Adrenal gland (tissue), 5 donors: Measurements from ENCODE around the gene EYS.

ENCODE experiments used
- CTCF ChIP-seq, 6 experiments: fragments of 450-650 bp in 4 of 6; fragments of 200-600 bp in 2 of 6; sonication (generic) in 1 of 6; IDR thresholded peaks; 1 replicate in 5 of 6; 2 replicates in 1 of 6; pipeline versions ENCODE4 v1.5.1 to v1.8.0; 2016 to 2021; ENCODE audit warnings: antibody characterized with exemption in 6 of 6, mild to moderate bottlenecking in 2 of 6, moderate library complexity in 1 of 6
- POLR2A ChIP-seq, 2 donors: fragments of 450-650 bp; IDR thresholded peaks; one replicate each; pipeline ENCODE4 v1.6.1; 2017; ENCODE audit warnings: antibody characterized with exemption in 2 of 2, mild to moderate bottlenecking in 2 of 2, moderate library complexity in 1 of 2
- donor health status: DM: no; HTN: no; CAD: no.

DNA sequence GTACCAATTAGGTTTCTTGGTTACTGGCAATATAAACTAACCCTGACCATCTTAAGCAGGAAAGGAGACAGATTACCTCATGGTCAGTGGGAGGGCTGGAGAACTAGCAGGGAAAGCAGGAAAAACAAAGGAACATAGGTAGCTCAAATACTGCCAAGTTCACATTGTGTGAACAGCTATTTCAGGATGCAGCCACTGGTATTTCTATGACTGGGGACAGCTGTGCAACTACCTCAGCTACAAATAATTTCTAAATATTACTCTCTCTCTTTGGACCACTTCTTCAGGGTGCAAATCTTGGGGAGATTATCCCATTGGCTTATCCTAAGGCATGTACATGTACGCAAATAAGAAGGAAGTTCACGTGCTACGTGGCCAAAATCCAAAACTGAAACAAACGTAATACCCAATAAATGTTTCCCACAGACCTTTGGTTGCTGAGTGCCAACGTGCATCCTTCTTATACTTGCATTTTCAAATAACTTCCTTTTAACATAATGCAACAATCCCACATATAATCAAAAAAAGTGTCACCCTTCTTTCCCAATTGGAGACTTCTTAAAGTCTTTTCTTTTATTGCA is 1890.5 kb downstream of the EYS start:
- TF ChIP-seq CTCF (IDR thresholded peaks at IDR 0.05) (no peak), POLR2A (IDR thresholded peaks at IDR 0.05) (no peak)
